Measurements from ENCODE around the gene IRF3.

DNA sequence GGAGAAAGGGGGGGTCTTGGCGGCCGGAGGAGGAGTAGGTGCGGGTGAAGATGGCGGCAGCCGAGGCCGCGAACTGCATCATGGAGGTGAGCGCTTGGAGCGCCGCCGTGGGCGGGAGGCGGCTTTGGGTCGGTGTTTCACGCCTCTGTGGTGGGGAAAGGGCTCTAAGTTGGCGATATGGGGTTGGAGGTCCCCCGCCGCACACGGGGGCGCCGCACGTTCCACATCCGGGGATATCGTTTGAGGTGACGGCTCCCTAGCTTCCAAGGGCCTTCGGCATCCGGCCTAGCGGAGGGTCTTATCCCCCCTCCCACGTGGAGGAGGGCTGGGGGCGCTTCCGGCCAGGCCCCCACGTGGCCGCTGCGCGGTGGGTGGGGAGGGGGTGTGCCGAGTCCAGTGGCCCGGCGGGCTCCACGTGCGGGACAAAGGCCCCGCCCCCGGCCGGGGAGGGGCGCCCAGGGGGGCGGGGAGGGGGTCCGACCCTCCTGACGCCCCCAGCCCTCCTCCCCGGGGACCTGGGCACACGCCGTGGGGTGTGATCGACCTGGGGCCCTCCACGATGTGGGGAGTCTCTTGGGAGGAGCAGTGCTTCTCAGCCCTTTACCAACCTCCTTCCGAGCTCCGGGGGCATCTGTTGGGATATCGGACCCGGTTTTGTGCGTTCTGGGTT, 11.7 kb upstream of the IRF3 start, which contains the start of gene PRMT1:
- peak in 1 of 2 donors; percentile 8 for TF ChIP-seq POLR2A (IDR thresholded peaks at IDR 0.05)
- TF ChIP-seq, protein P1, sequence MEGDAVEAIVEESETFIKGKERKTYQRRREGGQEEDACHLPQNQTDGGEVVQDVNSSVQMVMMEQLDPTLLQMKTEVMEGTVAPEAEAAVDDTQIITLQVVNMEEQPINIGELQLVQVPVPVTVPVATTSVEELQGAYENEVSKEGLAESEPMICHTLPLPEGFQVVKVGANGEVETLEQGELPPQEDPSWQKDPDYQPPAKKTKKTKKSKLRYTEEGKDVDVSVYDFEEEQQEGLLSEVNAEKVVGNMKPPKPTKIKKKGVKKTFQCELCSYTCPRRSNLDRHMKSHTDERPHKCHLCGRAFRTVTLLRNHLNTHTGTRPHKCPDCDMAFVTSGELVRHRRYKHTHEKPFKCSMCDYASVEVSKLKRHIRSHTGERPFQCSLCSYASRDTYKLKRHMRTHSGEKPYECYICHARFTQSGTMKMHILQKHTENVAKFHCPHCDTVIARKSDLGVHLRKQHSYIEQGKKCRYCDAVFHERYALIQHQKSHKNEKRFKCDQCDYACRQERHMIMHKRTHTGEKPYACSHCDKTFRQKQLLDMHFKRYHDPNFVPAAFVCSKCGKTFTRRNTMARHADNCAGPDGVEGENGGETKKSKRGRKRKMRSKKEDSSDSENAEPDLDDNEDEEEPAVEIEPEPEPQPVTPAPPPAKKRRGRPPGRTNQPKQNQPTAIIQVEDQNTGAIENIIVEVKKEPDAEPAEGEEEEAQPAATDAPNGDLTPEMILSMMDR (IDR thresholded peaks at IDR 0.05) = no peak
